ENCODE measurements around the gene CSNK1G3. TPM values are rescaled to one million over a fixed set of nuclear protein-coding genes. Genes with fewer than 3 reads are reported as not detected.

The CSNK1G3 gene
- total RNA-seq, 1 experiment from 2014 or later, result 48.3 TPM

- Mint-ChIP-seq H3K4me1 (no peaks in the 10 kb centered on the region), H3K9me3 (peaks cover 11% of the 10 kb centered on the region in 2 experiments; a peak in 4 of 5 replicates), H3K27me3 (ENCODE audit: low read depth) (no peaks in the 10 kb centered on the region), H3K4me3 (no peak overlapping the region), H3K27ac (no peak overlapping the region), H3K36me3 (ENCODE audit: insufficient read depth in 1 of 3, low read depth in 3 of 3) (peaks cover 0 to 11% (median 7%) of the 10 kb centered on the region in 3 experiments; a peak in 4 of 7 replicates)
- Histone ChIP-seq H3K27me3 (ENCODE audit: insufficient read depth, low read length) (no peaks in the 10 kb centered on the region), H3K79me2 (ENCODE audit: insufficient read depth, low read length) (no peaks in the 10 kb centered on the region), H4K91ac (ENCODE audit: insufficient read length, low read depth, low read length) (no peak overlapping the region), H3K9me3 (ENCODE audit: control insufficient read depth, low read depth, low read length) (no peaks in the 10 kb centered on the region), H3K4me1 (ENCODE audit: insufficient read depth, low read length) (no peaks in the 10 kb centered on the region), H4K5ac (ENCODE audit: insufficient read length, low read depth, low read length) (no peak overlapping the region), H2BK20ac (ENCODE audit: low read depth, low read length, poor library complexity, severe bottlenecking) (no peak overlapping the region), H2AFZ (ENCODE audit: low read length) (no peak overlapping the region), H3K79me1 (ENCODE audit: insufficient read depth, low read depth, low read length, poor library complexity, severe bottlenecking) (no peaks in the 10 kb centered on the region), H3K23ac (ENCODE audit: insufficient read length, low read depth, low read length) (no peak overlapping the region), H3T11ph (ENCODE audit: low read length) (no peak overlapping the region), H2AK5ac (ENCODE audit: insufficient read length, low read length) (no peak overlapping the region), H4K20me1 (ENCODE audit: control insufficient read depth, insufficient read depth, insufficient read length) (no peaks in the 10 kb centered on the region), H4K8ac (replicated peaks; ENCODE audit: insufficient read length, low read depth, low read length) (no peak overlapping the region), H2BK15ac (ENCODE audit: low read depth, low read length) (no peak overlapping the region), H3K23me2 (ENCODE audit: insufficient read length, low read depth, low read length, poor library complexity, severe bottlenecking) (no peaks in the 10 kb centered on the region), H3K9ac (ENCODE audit: extremely low read depth, insufficient read length, low read length) (no peak overlapping the region), H3K4ac (ENCODE audit: low read depth, low read length) (no peak overlapping the region), H3K56ac (ENCODE audit: insufficient read length, low read depth, low read length) (no peak overlapping the region), H2BK120ac (ENCODE audit: low read depth, low read length, poor library complexity, severe bottlenecking) (no peak overlapping the region), H3K27ac (ENCODE audit: insufficient read length, low read depth, low read length) (no peak overlapping the region), H3K14ac (ENCODE audit: insufficient read depth, low read length) (no peak overlapping the region), H2BK12ac (ENCODE audit: insufficient read length, low read depth, low read length) (no peak overlapping the region), H2BK5ac (ENCODE audit: insufficient read length, low read length) (no peak overlapping the region), H3K4me2 (ENCODE audit: insufficient read depth, insufficient read length, low read length) (no peak overlapping the region), H3K18ac (ENCODE audit: insufficient read length, low read depth, low read length) (no peak overlapping the region)
- no peak for DNase-seq
- TF ChIP-seq CTCF (conservative IDR thresholded peaks at IDR 0.05), result no peak
- WGBS (ENCODE audit: extremely low coverage, insufficient read length, low lambda C conversion rate), result no CpG with 5 or more reads among the region's 2 CpGs
These were observed 147.5 kb downstream of the CSNK1G3 start for GRCh38 chr5:123659495-123659894.

Data from H9 (cell line).